ENCODE measurements around the gene PGAM5. TPM values are rescaled to one million over a fixed set of nuclear protein-coding genes. Genes with fewer than 3 reads are reported as not detected.
"Not testable (repeated sequence)": the region's sequence is repeated elsewhere in the genome, so short reads cannot be mapped to it uniquely, and the experiment has no call there.

The PGAM5 gene
- total and polyA plus RNA-seq, 8 donors: 1.8 to 49.8 (median 15.5) TPM

DNA sequence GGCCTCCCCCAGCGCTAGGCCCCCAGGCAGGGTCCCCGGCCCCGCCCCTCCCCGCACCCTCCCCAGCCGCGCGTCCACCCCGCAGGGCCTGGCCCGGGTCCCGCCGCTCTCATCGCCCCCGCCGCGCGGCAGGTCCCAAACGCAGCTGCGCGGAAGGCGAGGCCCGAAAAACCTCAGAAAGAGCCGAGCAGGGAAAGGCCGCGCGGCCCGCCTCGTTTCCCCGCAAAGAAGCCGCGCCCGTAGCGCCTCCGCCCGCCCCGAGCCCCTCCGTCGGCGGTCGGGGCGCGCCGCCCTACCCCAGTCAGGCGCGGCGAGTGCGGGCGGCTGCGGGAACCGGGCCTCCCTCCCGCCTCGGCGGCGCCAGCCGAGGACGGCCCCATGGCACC lies 23.8 kb upstream of the PGAM5 start:
- H3K27ac ChIP-seq: peak overlapping the region; percentile 79 to 93 (median 88)
- 0% methylated on average over 8 to 55 of the region's 55 CpGs for WGBS, 5 donors
- intact Hi-C loops (cut with DNase I; ENCODE audit: low total_unique reads): no loop called here

DNA sequence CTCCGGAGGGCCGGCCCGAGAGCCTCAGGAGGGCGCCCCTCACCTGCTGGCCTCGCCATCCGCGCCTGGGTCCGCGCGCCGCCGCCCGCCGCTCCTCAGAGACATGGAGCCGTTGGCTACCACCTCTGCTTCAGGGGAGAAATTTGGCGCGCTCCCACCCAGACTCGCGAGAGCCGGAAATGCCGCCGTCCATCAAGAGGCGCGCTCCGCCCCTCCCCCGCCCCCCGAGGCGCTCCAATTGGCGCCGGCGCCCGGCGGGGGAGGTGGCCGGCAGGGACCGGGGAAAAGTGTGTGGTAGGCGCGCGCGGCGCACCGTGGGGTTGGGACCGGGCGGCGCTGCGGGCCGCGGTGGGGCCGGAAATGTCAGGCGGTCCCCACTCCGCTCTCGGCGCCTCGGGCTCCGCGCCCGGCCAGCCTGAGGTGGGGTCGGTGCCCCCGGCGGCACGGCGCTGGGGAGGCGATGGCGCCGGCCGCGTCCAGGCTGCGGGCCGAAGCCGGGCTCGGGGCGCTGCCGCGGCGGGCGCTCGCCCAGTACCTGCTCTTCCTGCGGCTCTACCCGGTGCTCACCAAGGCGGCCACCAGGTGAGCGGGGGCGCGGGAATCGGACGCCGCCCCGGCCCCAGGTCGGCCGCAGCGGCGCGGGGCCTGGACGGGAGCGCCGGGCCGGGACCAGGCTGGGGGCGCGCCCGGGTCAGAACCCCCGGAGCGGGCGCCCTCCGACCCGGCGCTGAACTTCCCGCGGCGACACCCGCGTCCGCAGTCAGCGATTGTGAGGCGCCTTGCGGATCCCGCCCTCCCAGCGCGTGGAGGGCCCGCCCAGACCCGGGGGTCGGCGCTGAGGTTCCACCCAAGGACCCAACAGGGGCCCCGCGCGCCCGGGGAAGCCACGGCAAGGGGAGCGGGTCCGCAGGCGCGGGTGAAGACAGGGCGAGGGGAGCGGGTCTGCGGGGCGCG lies 23.2 kb upstream of the PGAM5 start, which contains the start of the genes POLE and PXMP2:
Gene POLE, minus strand, starts transcription at position 132 of the 954 bp plus-strand sequence. Its CDS starts 27 bp downstream, at position 105.
Gene PXMP2, plus strand, starts transcription at position 377 of the 954 bp plus-strand sequence. Its CDS starts 84 bp downstream, at position 461.
- Histone ChIP-seq H3K4me1 (peaks cover 10 to 35% (median 29%) of the 10 kb centered on the region in 4 donors), H3K9me3 (no peaks in the 10 kb centered on the region), H3K4me3 (peak within 1 kb of the TSS; percentile 91 to 96 (median 93)), H3K27ac (peak within 1 kb of the TSS; percentile 79 to 93 (median 88)), H3K36me3 (peaks cover 4 to 19% (median 17%) of the 10 kb centered on the region in 4 donors), H3K27me3 (no peaks in the 10 kb centered on the region)
- intact Hi-C loops (cut with DNase I; ENCODE audit: low total_unique reads): no loop called here
- DNase-seq: peak; percentile 98 to 99
- TF ChIP-seq, protein P1, sequence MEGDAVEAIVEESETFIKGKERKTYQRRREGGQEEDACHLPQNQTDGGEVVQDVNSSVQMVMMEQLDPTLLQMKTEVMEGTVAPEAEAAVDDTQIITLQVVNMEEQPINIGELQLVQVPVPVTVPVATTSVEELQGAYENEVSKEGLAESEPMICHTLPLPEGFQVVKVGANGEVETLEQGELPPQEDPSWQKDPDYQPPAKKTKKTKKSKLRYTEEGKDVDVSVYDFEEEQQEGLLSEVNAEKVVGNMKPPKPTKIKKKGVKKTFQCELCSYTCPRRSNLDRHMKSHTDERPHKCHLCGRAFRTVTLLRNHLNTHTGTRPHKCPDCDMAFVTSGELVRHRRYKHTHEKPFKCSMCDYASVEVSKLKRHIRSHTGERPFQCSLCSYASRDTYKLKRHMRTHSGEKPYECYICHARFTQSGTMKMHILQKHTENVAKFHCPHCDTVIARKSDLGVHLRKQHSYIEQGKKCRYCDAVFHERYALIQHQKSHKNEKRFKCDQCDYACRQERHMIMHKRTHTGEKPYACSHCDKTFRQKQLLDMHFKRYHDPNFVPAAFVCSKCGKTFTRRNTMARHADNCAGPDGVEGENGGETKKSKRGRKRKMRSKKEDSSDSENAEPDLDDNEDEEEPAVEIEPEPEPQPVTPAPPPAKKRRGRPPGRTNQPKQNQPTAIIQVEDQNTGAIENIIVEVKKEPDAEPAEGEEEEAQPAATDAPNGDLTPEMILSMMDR (IDR thresholded peaks at IDR 0.05): no peak
- TF ChIP-seq POLR2AphosphoS5 (IDR thresholded peaks at IDR 0.05) (peak; percentile 51 to 90 (median 67)), EP300 (IDR thresholded peaks at IDR 0.05) (no peak)
- WGBS, 5 donors: 0 to 1% (median 0%) methylated on average over 18 to 134 of the region's 134 CpGs

More for the DNA sequence above, 23.8 kb upstream of the PGAM5 start:
- Histone ChIP-seq H3K27me3 (no peaks in the 10 kb centered on the region), H3K4me1 (peaks cover 10 to 35% (median 29%) of the 10 kb centered on the region in 4 donors), H3K36me3 (peaks cover 4 to 19% (median 17%) of the 10 kb centered on the region in 4 donors), H3K9me3 (no peaks in the 10 kb centered on the region), H3K4me3 (peak overlapping the region; percentile 91 to 96 (median 93))
- TF ChIP-seq EP300 (IDR thresholded peaks at IDR 0.05) (no peak), POLR2A (IDR thresholded peaks at IDR 0.05) (no peak), POLR2AphosphoS5 (IDR thresholded peaks at IDR 0.05) (no peak)
- TF ChIP-seq, protein P1 (IDR thresholded peaks at IDR 0.05): no peak
- no peak for DNase-seq

DNA sequence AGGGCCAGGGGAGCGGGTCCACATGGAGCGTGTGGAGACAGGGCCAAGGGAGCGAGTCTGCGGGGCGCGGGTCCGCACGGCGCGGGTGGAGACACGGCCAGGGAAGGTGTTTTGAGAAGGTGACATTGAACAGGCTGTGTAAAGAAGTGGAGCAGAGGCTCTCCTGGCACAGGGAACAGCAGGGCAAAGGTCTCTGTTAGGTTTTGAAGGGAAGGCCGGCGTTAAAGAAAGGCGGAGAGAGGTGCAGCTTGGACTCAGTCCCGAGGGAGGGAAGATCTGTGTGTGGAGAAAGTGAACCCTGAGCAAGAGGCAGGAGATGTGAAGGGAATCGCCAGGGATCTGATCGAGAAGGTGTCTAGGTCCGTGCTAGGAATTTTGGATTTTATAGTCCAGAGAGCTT lies 21.4 kb upstream of the PGAM5 start:
- peak overlapping the region; percentile 60 to 91 (median 71) for H3K27ac ChIP-seq
- no peaks in the 10 kb centered on the region for H3K27me3 ChIP-seq
- H3K4me1 ChIP-seq: peaks cover 10 to 35% (median 29%) of the 10 kb centered on the region in 4 donors
- WGBS, 5 donors: 31 to 65% (median 47%) methylated on average over 17 to 18 of the region's 18 CpGs
- peak overlapping the region; percentile 13 to 35 (median 30) for H3K4me3 ChIP-seq
- peaks cover 4 to 19% (median 17%) of the 10 kb centered on the region in 4 donors for H3K36me3 ChIP-seq
- peak; percentile 72 to 86 for DNase-seq
- TF ChIP-seq POLR2A (IDR thresholded peaks at IDR 0.05): no peak
- peak in 2 of 3 donors; percentile 54 to 60 for TF ChIP-seq POLR2AphosphoS5 (IDR thresholded peaks at IDR 0.05)
- TF ChIP-seq EP300 (IDR thresholded peaks at IDR 0.05): no peak
- TF ChIP-seq, protein P1 (IDR thresholded peaks at IDR 0.05): no peak
- H3K9me3 ChIP-seq: no peaks in the 10 kb centered on the region
- intact Hi-C loops (cut with DNase I; ENCODE audit: low total_unique reads): no loop called here

DNA sequence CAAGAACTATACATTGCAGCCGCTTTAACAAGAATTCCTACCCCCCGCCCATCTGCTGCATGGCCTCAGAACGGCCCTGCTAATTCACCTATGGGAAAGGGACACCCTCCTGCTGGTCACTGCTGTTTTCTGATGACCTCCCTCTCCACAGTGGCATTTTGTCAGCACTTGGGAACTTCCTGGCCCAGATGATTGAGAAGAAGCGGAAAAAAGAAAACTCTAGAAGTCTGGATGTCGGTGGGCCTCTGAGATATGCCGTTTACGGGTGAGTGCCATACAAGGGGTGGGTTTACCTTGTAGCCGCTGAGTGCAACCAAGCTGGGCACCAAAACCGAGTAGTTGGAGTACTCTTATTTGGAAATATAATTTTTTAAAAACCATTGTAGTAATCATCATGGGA lies 20.5 kb upstream of the PGAM5 start:
- no peak for TF ChIP-seq EP300 (IDR thresholded peaks at IDR 0.05)
- TF ChIP-seq POLR2A (IDR thresholded peaks at IDR 0.05): no peak
- no peak for TF ChIP-seq POLR2AphosphoS5 (IDR thresholded peaks at IDR 0.05)
- TF ChIP-seq, protein P1 (IDR thresholded peaks at IDR 0.05): no peak
- no peaks in the 10 kb centered on the region for H3K27me3 ChIP-seq
- no peak overlapping the region for H3K4me3 ChIP-seq
- WGBS, 5 donors: 88 to 96% (median 89%) methylated on average over 9 of the region's 9 CpGs
- H3K4me1 ChIP-seq: peaks cover 12 to 37% (median 30%) of the 10 kb centered on the region in 4 donors
- peak overlapping the region in 4 of 5 donors; percentile 28 to 74 (median 62) for H3K27ac ChIP-seq
- no peaks in the 10 kb centered on the region for H3K9me3 ChIP-seq
- DNase-seq: no peak
- intact Hi-C loops (cut with DNase I; ENCODE audit: low total_unique reads): no loop called here
- H3K36me3 ChIP-seq: peaks cover 4 to 19% (median 17%) of the 10 kb centered on the region in 4 donors

DNA sequence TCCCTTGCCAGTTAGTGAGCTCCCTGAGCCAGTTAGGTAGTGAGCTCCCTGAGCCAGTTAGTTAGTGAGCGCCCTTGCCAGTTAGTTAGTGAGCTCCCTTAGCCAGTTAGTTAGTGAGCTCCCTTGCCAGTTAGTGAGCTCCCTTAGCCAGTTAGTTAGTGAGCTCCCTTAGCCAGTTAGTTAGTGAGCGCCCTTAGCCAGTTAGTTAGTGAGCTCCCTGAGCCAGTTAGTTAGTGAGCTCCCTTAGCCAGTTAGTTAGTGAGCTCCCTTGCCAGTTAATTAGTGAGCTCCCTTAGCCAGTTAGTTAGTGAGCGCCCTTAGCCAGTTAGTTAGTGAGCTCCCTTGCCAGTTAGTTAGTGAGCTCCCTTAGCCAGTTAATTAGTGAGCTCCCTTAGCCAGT lies 18.6 kb upstream of the PGAM5 start:
- DNase-seq; H3K9me3 ChIP-seq; H3K27me3 ChIP-seq; H3K27ac ChIP-seq; intact Hi-C loops (cut with DNase I; ENCODE audit: low total_unique reads); H3K4me3 ChIP-seq: not testable (repeated sequence)
- 95 to 100% (median 100%) methylated on average over 1 to 3 of the region's 3 CpGs for WGBS, 5 donors
- peaks cover 18 to 38% (median 35%) of the 10 kb centered on the region in 4 donors for H3K36me3 ChIP-seq
- H3K4me1 ChIP-seq: peaks cover 6 to 30% (median 18%) of the 10 kb centered on the region in 4 donors

DNA sequence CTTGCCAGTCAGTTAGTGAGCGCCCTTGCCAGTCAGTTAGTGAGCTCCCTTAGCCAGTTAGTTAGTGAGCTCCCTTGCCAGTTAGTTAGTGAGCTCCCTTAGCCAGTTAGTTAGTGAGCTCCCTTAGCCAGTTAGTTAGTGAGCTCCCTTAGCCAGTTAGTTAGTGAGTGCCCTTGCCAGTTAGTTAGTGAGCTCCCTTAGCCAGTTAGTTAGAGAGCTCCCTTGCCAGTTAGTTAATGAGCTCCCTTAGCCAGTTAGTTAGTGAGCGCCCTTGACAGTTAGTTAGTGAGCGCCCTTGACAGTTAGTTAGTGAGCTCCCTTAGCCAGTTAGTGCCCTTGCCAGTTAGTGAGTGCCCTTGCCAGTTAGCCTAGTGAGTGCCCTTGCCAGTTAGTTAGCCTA lies 15.8 kb upstream of the PGAM5 start:
- H3K27me3 ChIP-seq; DNase-seq; intact Hi-C loops (cut with DNase I; ENCODE audit: low total_unique reads); H3K4me3 ChIP-seq; H3K9me3 ChIP-seq: not testable (repeated sequence)
- Histone ChIP-seq H3K4me1 (peaks cover 3 to 21% (median 12%) of the 10 kb centered on the region in 4 donors), H3K36me3 (peaks cover 18 to 65% (median 63%) of the 10 kb centered on the region in 4 donors), H3K27ac (peak overlapping the region in 1 of 5 donors; percentile 14)
- WGBS, 5 donors: 94 to 100% (median 98%) methylated on average over 1 to 3 of the region's 3 CpGs
